Lower lobe of right lung (tissue), 2 donors: ENCODE data around the gene ZBTB8OS. TPM values are rescaled to one million over a fixed set of nuclear protein-coding genes. Genes with fewer than 3 reads are reported as not detected.
"Not testable (repeated sequence)": the region's sequence is repeated elsewhere in the genome, so short reads cannot be mapped to it uniquely, and the experiment has no call there.

ENCODE experiments used
- ATAC-seq, 2 donors: fragments of 200-7000 bp; cut with Tn5 transposase; one replicate each; pipeline ENCODE4 v1.9.1; 2020 to 2022; ENCODE audit warnings: mild to moderate bottlenecking in 2 of 2, moderate library complexity in 2 of 2
- DNase-seq: peaks from one replicate; pipeline ENCODE4 v3.0.0-alpha.2; 2020
- H3K27ac ChIP-seq: fragments of 200-600 bp; one replicate; pipeline ENCODE4 v1.8.0; 2022
- H3K27me3 ChIP-seq: fragments of 200-600 bp; one replicate; pipeline ENCODE4 v1.8.0; 2022; ENCODE audit warnings: low read depth
- H3K36me3 ChIP-seq: fragments of 200-600 bp; one replicate; pipeline ENCODE4 v1.8.0; 2022; ENCODE audit warnings: mild to moderate bottlenecking
- H3K4me1 ChIP-seq: fragments of 200-600 bp; one replicate; pipeline ENCODE4 v1.8.0; 2022
- H3K4me3 ChIP-seq: fragments of 200-600 bp; one replicate; pipeline ENCODE4 v1.8.0; 2022; ENCODE audit warnings: mild to moderate bottlenecking
- H3K9me3 ChIP-seq: fragments of 200-600 bp; one replicate; pipeline ENCODE4 v1.8.0; 2022
- CTCF ChIP-seq: fragments of 200-600 bp; IDR thresholded peaks from one replicate; pipeline ENCODE4 v1.8.0; 2022; ENCODE audit warnings: antibody characterized with exemption, mild to moderate bottlenecking
- intact Hi-C: fragments of 100-400 bp; cut with DNase I; formaldehyde crosslinking; loops from one replicate; pipeline ENCODE4 v1.11.0; 2022
- total RNA-seq: library from RNA; stranded (reverse); fragmentation: NEBNext Ultra II Directional; extraction: Animal tissue kit (Norgen Biotek cat#: 25700); gene quantifications from one replicate; pipeline ENCODE4 v1.2.1, GENCODE V29; 2021
- donor health status: DM: no; HTN: yes; CAD: no; lungs with severe emphysema.

ZBTB8OS gene
- total RNA-seq, 1 donor from 2014 or later = 55.9 TPM

- Histone ChIP-seq H3K27me3 (no peaks in the 10 kb centered on the region), H3K4me1 (peaks cover 26% of the 10 kb centered on the region), H3K9me3 (no peaks in the 10 kb centered on the region), H3K27ac (no peak overlapping the region), H3K36me3 (peaks cover 12% of the 10 kb centered on the region), H3K4me3 (no peak overlapping the region)
- DNase-seq (no peak), ATAC-seq (no peak)
- intact Hi-C loops = no loop called here
- no peak for TF ChIP-seq CTCF
Measured at GRCh38 chr1:32647308-32648134, 2.8 kb downstream of the ZBTB8OS start.

DNA sequence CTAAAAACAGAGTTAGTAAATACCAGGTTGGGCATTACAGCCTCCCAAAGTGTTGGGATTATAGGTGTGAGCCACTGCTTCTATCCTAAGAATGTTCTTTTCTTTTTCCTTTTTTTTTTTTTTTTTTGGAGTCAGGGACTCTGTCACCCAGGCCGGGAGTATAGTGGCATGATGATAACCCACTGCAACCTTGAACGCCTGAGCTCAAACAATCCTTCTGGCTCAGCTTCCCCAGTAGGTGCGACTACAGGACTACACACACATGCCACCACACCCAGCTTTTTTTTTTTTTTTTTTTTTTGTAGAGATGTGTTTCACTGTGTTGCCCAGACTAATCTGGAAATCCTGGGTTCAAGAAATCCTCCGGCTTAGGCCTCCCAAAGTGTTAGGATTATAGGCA lies 5.9 kb downstream of the ZBTB8OS start:
- Histone ChIP-seq H3K9me3 (no peaks in the 10 kb centered on the region), H3K36me3 (peaks cover 15% of the 10 kb centered on the region), H3K27me3 (no peaks in the 10 kb centered on the region), H3K27ac (no peak overlapping the region), H3K4me1 (peaks cover 17% of the 10 kb centered on the region), H3K4me3 (no peak overlapping the region)
- DNase-seq (no peak), ATAC-seq (no peak)
- intact Hi-C loops = no loop called here
- no peak for TF ChIP-seq CTCF

GRCh38 chr1:32642292-32642827 lies 8.0 kb downstream of the ZBTB8OS start:
- H3K27me3 ChIP-seq, H3K27ac ChIP-seq, H3K4me1 ChIP-seq, DNase-seq, H3K4me3 ChIP-seq, intact Hi-C loops, H3K9me3 ChIP-seq, ATAC-seq: not testable (repeated sequence)
- peaks cover 20% of the 10 kb centered on the region for H3K36me3 ChIP-seq

DNA sequence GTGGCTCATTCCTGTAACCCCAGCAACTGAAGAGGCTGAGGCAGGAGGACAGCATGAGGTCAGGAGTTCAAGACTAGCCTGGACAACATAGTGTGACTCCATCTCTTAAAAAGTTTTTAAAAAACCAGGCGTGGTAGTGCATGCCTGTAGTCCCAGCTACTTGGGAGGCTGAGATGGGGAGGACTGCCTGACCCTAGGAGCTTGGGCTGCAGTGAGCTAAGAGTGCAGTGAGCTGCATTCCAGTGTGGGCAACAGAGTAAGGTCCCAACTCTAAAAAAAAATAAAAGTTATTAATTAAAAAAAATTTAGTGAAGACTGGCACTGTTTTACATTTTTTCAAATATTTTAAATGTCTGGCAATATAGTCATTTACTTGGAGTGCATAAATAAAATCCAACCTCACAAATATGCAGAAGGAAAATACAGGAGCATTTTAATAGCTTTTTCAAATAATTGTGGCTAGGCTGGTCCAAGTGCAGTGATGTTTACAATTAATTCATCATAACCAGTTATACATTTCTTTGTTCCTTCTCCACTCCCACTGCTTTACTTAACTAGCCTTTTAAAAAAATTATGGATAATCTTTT lies 10.8 kb downstream of the ZBTB8OS start:
- ATAC-seq = no peak
- Histone ChIP-seq H3K9me3 (no peaks in the 10 kb centered on the region), H3K4me3 (no peak overlapping the region), H3K27me3 (no peaks in the 10 kb centered on the region), H3K36me3 (peaks cover 11% of the 10 kb centered on the region), H3K4me1 (no peaks in the 10 kb centered on the region), H3K27ac (no peak overlapping the region)
- DNase-seq = no peak
- intact Hi-C loops = no loop called here
- no peak for TF ChIP-seq CTCF

DNA sequence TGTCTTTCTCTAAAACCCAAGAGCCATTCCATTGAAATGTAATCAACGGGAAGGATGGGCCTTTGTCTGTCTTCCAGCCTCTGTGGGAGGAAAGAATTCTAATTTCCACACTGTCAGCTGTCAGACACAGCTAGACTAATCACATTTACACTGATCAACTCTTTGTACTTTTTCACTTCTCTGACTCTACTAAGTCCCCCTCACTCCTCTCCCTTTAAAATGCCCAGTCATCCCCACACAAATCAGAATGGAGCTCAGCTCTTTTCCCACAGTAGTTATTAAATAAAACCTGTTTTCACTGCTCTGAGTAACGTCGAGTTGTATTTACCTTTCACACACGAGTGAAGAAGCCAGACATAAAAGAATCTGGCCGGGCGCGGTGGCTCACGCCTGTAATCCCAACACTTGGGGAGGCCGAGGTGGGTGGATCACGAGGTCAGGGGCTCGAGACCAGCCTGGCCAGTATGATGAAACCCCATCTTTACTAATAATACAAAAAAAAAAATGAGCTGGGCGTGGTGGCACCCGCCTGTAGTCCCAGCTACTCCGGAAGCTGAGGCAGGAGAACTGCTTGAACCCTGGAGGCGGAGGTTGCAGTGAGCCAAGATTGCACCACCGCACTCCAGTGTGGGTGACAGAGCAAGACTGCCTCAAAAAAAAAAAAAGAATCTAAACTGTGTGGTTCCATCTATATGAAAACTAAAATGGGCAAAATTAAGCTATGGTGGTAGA lies 13.3 kb downstream of the ZBTB8OS start:
- no peak overlapping the region for H3K27ac ChIP-seq
- H3K9me3 ChIP-seq = no peaks in the 10 kb centered on the region
- DNase-seq (peak; percentile 79), ATAC-seq (peak; percentile 75 to 82)
- intact Hi-C loops = no loop called here
- H3K27me3 ChIP-seq = no peaks in the 10 kb centered on the region
- TF ChIP-seq CTCF = no peak
- peaks cover 36% of the 10 kb centered on the region for H3K36me3 ChIP-seq
- H3K4me3 ChIP-seq = no peak overlapping the region
- no peaks in the 10 kb centered on the region for H3K4me1 ChIP-seq
